Neural progenitor cell (in vitro differentiated cells): ENCODE data around the gene GPN1.

Experiments used
- EZH2 ChIP-seq: fragments of 200-600 bp; sonication (generic); IDR thresholded peaks from 2 replicates; pipeline ENCODE4 v1.6.1; 2017; ENCODE audit warnings: antibody characterized with exemption, mild to moderate bottlenecking, moderate library complexity
- EZH2phosphoT487 ChIP-seq: fragments of 200-600 bp; sonication (generic); IDR thresholded peaks from 2 replicates; pipeline ENCODE4 v1.6.1; 2017; ENCODE audit warnings: antibody characterized with exemption
- TF ChIP-seq, protein P1 (sequence below): fragments of 200-600 bp; sonication (generic); IDR thresholded peaks from 2 replicates; pipeline ENCODE4 v1.5.1; 2017; ENCODE audit warnings: antibody characterized with exemption, mild to moderate bottlenecking

DNA sequence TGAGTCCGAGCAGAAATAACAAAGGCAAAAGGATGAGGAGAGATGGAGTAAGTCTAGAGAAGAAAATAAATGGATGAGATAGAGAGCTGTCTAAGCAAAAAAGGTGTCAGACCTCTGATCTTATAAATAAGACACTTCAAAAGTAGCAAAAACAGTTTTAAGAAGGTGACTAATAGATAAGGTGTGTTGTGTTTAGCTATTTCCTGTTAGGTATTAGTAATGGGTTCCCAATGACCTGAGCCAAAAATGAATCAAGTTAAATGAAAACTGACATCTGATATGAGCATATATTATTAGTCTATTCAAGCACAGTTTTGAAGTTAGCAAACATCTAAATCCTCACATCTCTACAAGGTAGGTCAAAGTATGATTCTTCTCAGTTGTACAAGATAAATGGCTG, 23.9 kb downstream of the GPN1 start:
- TF ChIP-seq, protein P1, sequence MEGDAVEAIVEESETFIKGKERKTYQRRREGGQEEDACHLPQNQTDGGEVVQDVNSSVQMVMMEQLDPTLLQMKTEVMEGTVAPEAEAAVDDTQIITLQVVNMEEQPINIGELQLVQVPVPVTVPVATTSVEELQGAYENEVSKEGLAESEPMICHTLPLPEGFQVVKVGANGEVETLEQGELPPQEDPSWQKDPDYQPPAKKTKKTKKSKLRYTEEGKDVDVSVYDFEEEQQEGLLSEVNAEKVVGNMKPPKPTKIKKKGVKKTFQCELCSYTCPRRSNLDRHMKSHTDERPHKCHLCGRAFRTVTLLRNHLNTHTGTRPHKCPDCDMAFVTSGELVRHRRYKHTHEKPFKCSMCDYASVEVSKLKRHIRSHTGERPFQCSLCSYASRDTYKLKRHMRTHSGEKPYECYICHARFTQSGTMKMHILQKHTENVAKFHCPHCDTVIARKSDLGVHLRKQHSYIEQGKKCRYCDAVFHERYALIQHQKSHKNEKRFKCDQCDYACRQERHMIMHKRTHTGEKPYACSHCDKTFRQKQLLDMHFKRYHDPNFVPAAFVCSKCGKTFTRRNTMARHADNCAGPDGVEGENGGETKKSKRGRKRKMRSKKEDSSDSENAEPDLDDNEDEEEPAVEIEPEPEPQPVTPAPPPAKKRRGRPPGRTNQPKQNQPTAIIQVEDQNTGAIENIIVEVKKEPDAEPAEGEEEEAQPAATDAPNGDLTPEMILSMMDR: no peak
- no peak for TF ChIP-seq EZH2
- TF ChIP-seq EZH2phosphoT487: no peak
